WTC11 (cell line): ENCODE measurements around the gene ARSB. TPM values are rescaled to one million over a fixed set of nuclear protein-coding genes. Genes with fewer than 3 reads are reported as not detected.

Experiments
- ATAC-seq: fragments of 200-7000 bp; cut with Tn5 transposase; 2 replicates; pipeline ENCODE4 v1.10.0; 2021; ENCODE audit warnings: mild to moderate bottlenecking, moderate library complexity
- CTCF ChIA-PET: fragments of 300-600 bp; sonication (Branson Sonifier 250); formaldehyde crosslinking; loops from one replicate; lab custom pipeline; 2021; ENCODE audit warnings: antibody characterized with exemption; lab: Charles Lee
- POLR2A ChIA-PET: fragments of 350-600 bp; sonication (Branson Sonifier 250); formaldehyde crosslinking; loops from one replicate; lab custom pipeline; 2021; ENCODE audit warnings: antibody characterized with exemption; lab: Charles Lee
- DNase-seq: peaks from one replicate; pipeline ENCODE4 v3.0.0; 2021; ENCODE audit warnings: low spot score
- H3K27ac Mint-ChIP-seq: 2 replicates; pipeline ENCODE4 v1.8.0; 2021; ENCODE audit warnings: mixed read lengths
- H3K27me3 Mint-ChIP-seq: 2 replicates; pipeline ENCODE4 v1.8.0; 2021; ENCODE audit warnings: low read depth, mild to moderate bottlenecking, moderate library complexity, mixed read lengths
- H3K36me3 Mint-ChIP-seq: 2 replicates; pipeline ENCODE4 v1.8.0; 2021; ENCODE audit warnings: mixed read lengths
- H3K4me1 Mint-ChIP-seq: 2 replicates; pipeline ENCODE4 v1.8.0; 2022; ENCODE audit warnings: mixed read lengths
- H3K4me3 Mint-ChIP-seq: 2 replicates; pipeline ENCODE4 v1.8.0; 2021; ENCODE audit warnings: mild to moderate bottlenecking, moderate library complexity, mixed read lengths
- H3K9me3 Mint-ChIP-seq: 2 replicates; pipeline ENCODE4 v1.8.0; 2021; ENCODE audit warnings: mixed read lengths
- HMGXB4 ChIP-seq: sonication (generic); formaldehyde crosslinking; IDR thresholded peaks from 2 replicates; pipeline ENCODE4 v1.8.1; 2023; ENCODE audit warnings: mild to moderate bottlenecking, moderate library complexity, missing genetic modification reagents
- MAX ChIP-seq: sonication (generic); formaldehyde crosslinking; IDR thresholded peaks from 2 replicates; pipeline ENCODE4 v1.8.0; 2022; ENCODE audit warnings: mild to moderate bottlenecking, missing genetic modification reagents
- MYBL2 ChIP-seq: sonication (generic); formaldehyde crosslinking; IDR thresholded peaks from 2 replicates; pipeline ENCODE4 v1.8.1; 2023; ENCODE audit warnings: mild to moderate bottlenecking, moderate library complexity, missing genetic modification reagents
- NFYB ChIP-seq: sonication (generic); formaldehyde crosslinking; conservative IDR thresholded peaks from 2 replicates; pipeline ENCODE4 v1.8.0; 2022; ENCODE audit warnings: low read depth, missing genetic modification reagents
- OVOL2 ChIP-seq: fragments of 250-450 bp; sonication (Bioruptor Pico); IDR thresholded peaks from 2 replicates; pipeline ENCODE4 v1.9.0; 2021; ENCODE audit warnings: mild to moderate bottlenecking, borderline replicate concordance
- TCF7 ChIP-seq: sonication (generic); formaldehyde crosslinking; IDR thresholded peaks from 2 replicates; pipeline ENCODE4 v1.8.0; 2022; ENCODE audit warnings: mild to moderate bottlenecking, low read depth, missing genetic modification reagents, moderate library complexity
- TEAD1 ChIP-seq: sonication (generic); formaldehyde crosslinking; IDR thresholded peaks from 2 replicates; pipeline ENCODE4 v1.8.0; 2022; ENCODE audit warnings: mild to moderate bottlenecking, missing genetic modification reagents
- TEAD4 ChIP-seq: sonication (generic); formaldehyde crosslinking; IDR thresholded peaks from 2 replicates; pipeline ENCODE4 v1.8.0; 2022; ENCODE audit warnings: mild to moderate bottlenecking, missing genetic modification reagents
- ZBTB21 ChIP-seq: sonication (generic); formaldehyde crosslinking; IDR thresholded peaks from 2 replicates; pipeline ENCODE4 v1.8.1; 2023; ENCODE audit warnings: mild to moderate bottlenecking, missing genetic modification reagents, borderline replicate concordance
- ZNF219 ChIP-seq: sonication (generic); formaldehyde crosslinking; IDR thresholded peaks from 2 replicates; pipeline ENCODE4 v1.8.0; 2023; ENCODE audit warnings: missing genetic modification reagents, mild to moderate bottlenecking, borderline replicate concordance
- ZNF423 ChIP-seq: fragments of 250-450 bp; sonication (Bioruptor Pico); IDR thresholded peaks from 2 replicates; pipeline ENCODE4 v2.1.2; 2022; ENCODE audit warnings: mild to moderate bottlenecking, moderate library complexity
- ZNF425 ChIP-seq: fragments of 250-450 bp; sonication (Bioruptor Pico); conservative IDR thresholded peaks from 2 replicates; pipeline ENCODE4 v1.9.0; 2021; ENCODE audit warnings: mild to moderate bottlenecking
- ZNF671 ChIP-seq: fragments of 250-450 bp; sonication (Bioruptor Pico); IDR thresholded peaks from 2 replicates; pipeline ENCODE4 v1.8.0; 2021; ENCODE audit warnings: mild to moderate bottlenecking
- total RNA-seq: library from RNA; stranded (reverse); gene quantifications from 3 replicates; pipeline ENCODE4 v1.2.3, GENCODE V29; 2021
- TF ChIP-seq, protein P1 (sequence below): sonication (generic); formaldehyde crosslinking; IDR thresholded peaks from 2 replicates; pipeline ENCODE4 v1.8.0; 2023; ENCODE audit warnings: missing genetic modification reagents
- TF ChIP-seq, protein P2 (sequence below): sonication (generic); formaldehyde crosslinking; IDR thresholded peaks from 2 replicates; pipeline ENCODE4 v1.8.1; 2022; ENCODE audit warnings: mild to moderate bottlenecking, missing genetic modification reagents, moderate library complexity, borderline replicate concordance
- TF ChIP-seq, protein P3 (sequence below): fragments of 250-450 bp; sonication (Bioruptor Pico); IDR thresholded peaks from 2 replicates; pipeline ENCODE4 v1.9.0; 2021; ENCODE audit warnings: moderate library complexity, mild to moderate bottlenecking, inconsistent platforms, borderline replicate concordance

Gene ARSB
- total RNA-seq, 1 experiment from 2014 or later = 9.7 TPM

DNA sequence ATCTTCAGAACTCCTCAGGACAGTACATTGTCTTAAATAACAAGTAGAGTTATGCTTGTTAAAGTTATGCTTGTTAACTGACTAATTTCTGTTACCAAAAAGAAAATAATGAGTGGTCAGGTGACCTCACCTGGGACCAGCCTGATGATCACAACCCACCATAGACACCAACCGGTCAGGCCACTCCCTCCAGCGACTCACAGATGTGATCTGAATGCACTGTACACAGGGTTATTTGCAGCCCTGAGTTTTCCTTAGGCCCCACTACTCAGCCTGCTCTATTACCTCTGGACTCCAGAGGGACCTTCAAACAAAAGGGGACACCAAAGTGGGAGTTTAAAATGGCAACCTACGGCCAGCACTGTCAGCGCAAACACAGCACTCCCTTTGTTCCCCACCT lies 55.3 kb downstream of the ARSB start:
- ATAC-seq (no peak), DNase-seq (no peak)
- Mint-ChIP-seq H3K4me1 (peaks cover 33% of the 10 kb centered on the region), H3K4me3 (no peak overlapping the region), H3K27ac (no peak overlapping the region), H3K27me3 (no peaks in the 10 kb centered on the region), H3K36me3 (no peaks in the 10 kb centered on the region), H3K9me3 (no peaks in the 10 kb centered on the region)
- TF ChIP-seq MAX (CRISPR knock-in tag) = no peak
- TF ChIP-seq, protein P1, sequence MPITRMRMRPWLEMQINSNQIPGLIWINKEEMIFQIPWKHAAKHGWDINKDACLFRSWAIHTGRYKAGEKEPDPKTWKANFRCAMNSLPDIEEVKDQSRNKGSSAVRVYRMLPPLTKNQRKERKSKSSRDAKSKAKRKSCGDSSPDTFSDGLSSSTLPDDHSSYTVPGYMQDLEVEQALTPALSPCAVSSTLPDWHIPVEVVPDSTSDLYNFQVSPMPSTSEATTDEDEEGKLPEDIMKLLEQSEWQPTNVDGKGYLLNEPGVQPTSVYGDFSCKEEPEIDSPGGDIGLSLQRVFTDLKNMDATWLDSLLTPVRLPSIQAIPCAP = no peak
- ChIA-PET CTCF (no interaction called here), POLR2A (no interaction called here)

GRCh38 chr5:78927657-78928282 lies 57.3 kb downstream of the ARSB start:
- ATAC-seq = peak; percentile 70
- Mint-ChIP-seq H3K4me3 (no peak overlapping the region), H3K27me3 (no peaks in the 10 kb centered on the region), H3K4me1 (peaks cover 33% of the 10 kb centered on the region), H3K9me3 (no peaks in the 10 kb centered on the region), H3K36me3 (no peaks in the 10 kb centered on the region), H3K27ac (peak overlapping the region; percentile 75)
- ChIA-PET POLR2A (no interaction called here), CTCF (interaction anchor here (0.6 to 1.4 kb wide), 7 partner anchors 29 to 426 kb away, joined by 3 to 4 read pairs (median 3); no protein-coding TSS in a partner anchor)
- peak; percentile 49 for DNase-seq
- TF ChIP-seq, protein P2, sequence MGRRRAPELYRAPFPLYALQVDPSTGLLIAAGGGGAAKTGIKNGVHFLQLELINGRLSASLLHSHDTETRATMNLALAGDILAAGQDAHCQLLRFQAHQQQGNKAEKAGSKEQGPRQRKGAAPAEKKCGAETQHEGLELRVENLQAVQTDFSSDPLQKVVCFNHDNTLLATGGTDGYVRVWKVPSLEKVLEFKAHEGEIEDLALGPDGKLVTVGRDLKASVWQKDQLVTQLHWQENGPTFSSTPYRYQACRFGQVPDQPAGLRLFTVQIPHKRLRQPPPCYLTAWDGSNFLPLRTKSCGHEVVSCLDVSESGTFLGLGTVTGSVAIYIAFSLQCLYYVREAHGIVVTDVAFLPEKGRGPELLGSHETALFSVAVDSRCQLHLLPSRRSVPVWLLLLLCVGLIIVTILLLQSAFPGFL (CRISPR knock-in tag) = no peak
- TF ChIP-seq TCF7 (CRISPR knock-in tag) = no peak
- TF ChIP-seq TEAD1 (CRISPR knock-in tag) = 0 out of 2 replicates have a peak, but pooled peaks have one; percentile 17

DNA sequence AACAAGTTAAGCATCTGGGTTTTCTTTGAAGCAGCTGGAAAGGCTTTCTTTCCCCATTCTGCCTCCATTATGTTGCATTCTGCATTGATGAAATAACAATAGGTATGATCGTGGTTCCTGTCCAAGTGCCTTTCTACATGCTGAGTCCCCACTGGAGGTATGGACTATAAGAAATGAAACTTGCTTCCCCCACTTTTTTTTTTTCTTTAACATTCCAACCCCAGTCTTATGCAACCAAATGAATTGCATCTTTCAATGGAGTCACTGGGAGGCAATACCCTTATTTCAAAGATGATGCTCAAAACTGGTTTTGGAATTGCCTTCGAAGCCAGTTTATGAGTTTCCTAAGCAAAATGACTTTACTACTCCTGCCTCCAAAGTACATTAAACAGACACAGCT lies 58.9 kb downstream of the ARSB start:
- H3K27ac Mint-ChIP-seq = peak overlapping the region; percentile 12; the same call in 1 of the 2 replicates

GRCh38 chr5:78925129-78925876 lies 59.8 kb downstream of the ARSB start:
- TF ChIP-seq ZBTB21 (CRISPR knock-in tag) (no peak), ZNF671 (CRISPR knock-in tag) (no peak), TEAD4 (CRISPR knock-in tag) (no peak), OVOL2 (CRISPR knock-in tag) (no peak), ZNF219 (CRISPR knock-in tag) (no peak)
- ChIA-PET CTCF (interaction anchor here (1.4 kb wide), 1 partner anchor 26 kb away, joined by 6 read pairs; no protein-coding TSS in a partner anchor), POLR2A (no interaction called here)
- no peak for ATAC-seq
- H3K4me1 Mint-ChIP-seq = peaks cover 32% of the 10 kb centered on the region
- DNase-seq = no peak
- H3K9me3 Mint-ChIP-seq = no peaks in the 10 kb centered on the region
- no peak overlapping the region; the same call in 1 of the 2 replicates for H3K27ac Mint-ChIP-seq
- H3K27me3 Mint-ChIP-seq = no peaks in the 10 kb centered on the region
- H3K4me3 Mint-ChIP-seq = no peak overlapping the region
- no peaks in the 10 kb centered on the region for H3K36me3 Mint-ChIP-seq

More for the DNA sequence above, 58.9 kb downstream of the ARSB start:
- TF ChIP-seq TEAD1 (CRISPR knock-in tag) (peak; percentile 15; the same call in 1 of the 2 replicates), ZNF423 (CRISPR knock-in tag) (no peak)
- CTCF ChIA-PET = interaction anchor here (1.4 kb wide), 2 partner anchors 27 to 58 kb away, joined by 3 to 6 read pairs; no protein-coding TSS in a partner anchor
- POLR2A ChIA-PET = no interaction called here
- peaks cover 33% of the 10 kb centered on the region for H3K4me1 Mint-ChIP-seq
- no peaks in the 10 kb centered on the region for H3K36me3 Mint-ChIP-seq
- ATAC-seq (no peak; the same call in 1 of the 2 replicates), DNase-seq (no peak)
- no peaks in the 10 kb centered on the region for H3K9me3 Mint-ChIP-seq
- no peaks in the 10 kb centered on the region for H3K27me3 Mint-ChIP-seq
- H3K4me3 Mint-ChIP-seq = no peak overlapping the region

DNA sequence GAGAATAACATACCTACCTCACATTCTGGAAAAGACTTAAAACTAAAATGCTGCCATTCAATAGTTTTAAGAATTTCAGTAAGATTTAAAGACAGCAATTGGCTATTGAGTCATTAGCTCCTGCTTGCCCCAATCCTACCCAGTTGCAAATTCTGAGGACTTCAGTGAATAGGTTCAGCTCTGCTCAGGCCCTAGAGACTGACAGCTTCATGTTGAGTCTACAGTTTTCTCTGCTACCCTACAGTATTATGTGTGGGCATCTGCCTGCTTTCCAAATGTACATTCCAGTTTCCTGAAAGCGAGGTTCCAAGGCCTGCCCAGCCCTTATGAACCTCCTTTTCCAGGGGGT lies 61.5 kb downstream of the ARSB start:
- no peaks in the 10 kb centered on the region for H3K9me3 Mint-ChIP-seq
- H3K4me3 Mint-ChIP-seq = no peak overlapping the region
- H3K4me1 Mint-ChIP-seq = peaks cover 26% of the 10 kb centered on the region
- H3K27ac Mint-ChIP-seq = no peak overlapping the region
- POLR2A ChIA-PET = no interaction called here
- DNase-seq (no peak), ATAC-seq (no peak)
- H3K36me3 Mint-ChIP-seq = no peaks in the 10 kb centered on the region
- CTCF ChIA-PET = interaction anchor here (1.0 to 1.6 kb wide), 2 partner anchors 24 to 97 kb away, joined by 3 to 7 read pairs; no protein-coding TSS in a partner anchor
- H3K27me3 Mint-ChIP-seq = no peaks in the 10 kb centered on the region
- no peak for TF ChIP-seq MYBL2 (CRISPR knock-in tag)
- TF ChIP-seq ZNF425 (CRISPR knock-in tag) = no peak
- no peak for TF ChIP-seq HMGXB4 (CRISPR knock-in tag)
- no peak for TF ChIP-seq NFYB (CRISPR knock-in tag)
- TF ChIP-seq, protein P3, sequence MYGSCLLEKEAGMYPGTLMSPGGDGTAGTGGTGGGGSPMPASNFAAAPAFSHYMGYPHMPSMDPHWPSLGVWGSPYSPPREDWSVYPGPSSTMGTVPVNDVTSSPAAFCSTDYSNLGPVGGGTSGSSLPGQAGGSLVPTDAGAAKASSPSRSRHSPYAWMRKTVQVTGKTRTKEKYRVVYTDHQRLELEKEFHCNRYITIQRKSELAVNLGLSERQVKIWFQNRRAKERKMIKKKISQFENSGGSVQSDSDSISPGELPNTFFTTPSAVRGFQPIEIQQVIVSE = no peak
